K562 (cell line): ENCODE measurements around the gene TEAD4.

Experiments
- BCLAF1 ChIP-seq, 2 experiments: fragments of 450-650 bp in 1 of 2; IDR thresholded peaks; 2 replicates each; pipeline ENCODE4 v1.6.1; 2011 to 2017; ENCODE audit warnings: low read depth in 2 of 2, antibody characterized with exemption in 1 of 2, borderline replicate concordance in 1 of 2, low read length in 1 of 2, mild to moderate bottlenecking in 1 of 2, mixed read lengths in 1 of 2; ENCODE audit not compliant: control insufficient read depth in 1 of 2
- CBFA2T3 ChIP-seq: fragments of 450-650 bp; IDR thresholded peaks from 2 replicates; pipeline ENCODE4 v1.6.1; 2017
- CTCF ChIP-seq, 3 experiments: IDR thresholded peaks in 2 of 3; conservative IDR thresholded peaks in 1 of 3; 2 replicates each; pipeline ENCODE4 v1.5.1; 2011 to 2012; ENCODE audit warnings: low read length in 3 of 3, mild to moderate bottlenecking in 3 of 3, control low read depth in 2 of 3, improper control_type of control experiment in 1 of 3, inconsistent platforms in 1 of 3, low read depth in 1 of 3, mixed read lengths in 1 of 3, moderate library complexity in 1 of 3; ENCODE audit not compliant: insufficient read depth in 2 of 3
- RERE ChIP-seq: sonication (generic); formaldehyde crosslinking; IDR thresholded peaks from 2 replicates; pipeline ENCODE4 v1.8.0; 2023; ENCODE audit warnings: missing genetic modification reagents, mild to moderate bottlenecking, borderline replicate concordance
- ZNF174 ChIP-seq: fragments of 250-450 bp; sonication (Bioruptor Pico); IDR thresholded peaks from 2 replicates; pipeline ENCODE4 v1.4.0; 2020; ENCODE audit warnings: mild to moderate bottlenecking

- TF ChIP-seq CTCF (IDR thresholded peaks at IDR 0.05 in 2 of 3, conservative IDR thresholded peaks at IDR 0.05 in 1 of 3; ENCODE audit: insufficient read depth in 2 of 3, low read depth in 1 of 3, low read length in 3 of 3) (no peak), CBFA2T3 (no peak), RERE (CRISPR knock-in tag) (no peak), BCLAF1 (IDR thresholded peaks at IDR 0.05; ENCODE audit: borderline replicate concordance in 1 of 2, control insufficient read depth in 1 of 2, low read depth in 2 of 2, low read length in 1 of 2) (no peak), ZNF174 (CRISPR knock-in tag) (no peak)
Measured at GRCh38 chr12:3085341-3086139, 126.3 kb downstream of the TEAD4 start.
